Central memory CD4-positive, alpha-beta T cell (primary cell): ENCODE results near the gene MCFD2.

ENCODE experiments used
- DNase-seq: peaks from one replicate; pipeline ENCODE4 v3.0.0; 2022
- total RNA-seq, 3 experiments: gene quantifications; one replicate each; lab custom pipeline; 2026; lab: John Stamatoyannopoulos, UW

MCFD2 gene
- total RNA-seq: 35.1 to 101 (median 98.3) reads per million in 3 experiments

- no peak for DNase-seq
Observed at GRCh38 chr2:46915281-46915810, at the start of gene MCFD2. MCFD2 (minus strand) TSS chr2:46915806; CDS start chr2:46909171, 6,635 bp downstream.

GRCh38 chr2:46964835-46965560, 49.4 kb upstream of the MCFD2 start:
- no peak for DNase-seq

DNA sequence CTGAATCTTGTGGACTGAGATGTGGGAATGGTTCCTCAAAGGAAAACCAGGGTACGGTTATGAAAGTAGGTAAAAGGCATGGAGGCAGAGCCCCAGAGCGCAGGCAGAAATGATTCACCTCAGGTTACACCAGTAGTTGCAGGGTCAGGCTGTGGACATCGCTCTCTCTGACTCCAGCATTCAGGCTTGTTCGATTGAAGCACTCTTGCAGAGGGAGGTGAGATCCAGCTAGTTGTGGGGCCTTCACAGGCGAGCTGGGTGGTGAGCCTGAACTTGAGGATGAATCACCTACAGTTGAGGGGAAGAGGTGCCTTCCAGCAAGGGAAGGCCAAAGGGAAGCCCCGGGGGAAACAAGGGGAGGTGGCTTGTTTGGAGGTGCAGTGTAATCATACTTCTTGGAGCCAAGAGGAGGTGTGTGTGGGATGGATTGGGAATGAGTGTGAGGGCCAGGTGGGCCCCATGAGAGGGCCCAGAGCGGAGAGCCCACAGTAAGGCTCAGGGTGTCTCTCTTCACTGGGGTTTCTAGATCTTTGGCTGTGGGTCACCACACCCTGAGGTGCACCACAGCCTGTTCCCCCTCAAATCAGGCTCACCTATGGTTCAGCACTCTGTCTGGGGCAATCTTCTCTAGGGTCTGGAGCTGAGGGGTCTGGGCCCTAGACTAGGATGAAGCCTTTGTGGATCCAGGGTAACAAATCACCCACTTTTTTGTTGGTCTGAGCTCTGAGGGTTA, 48.5 kb upstream of the MCFD2 start:
- no peak for DNase-seq

DNA sequence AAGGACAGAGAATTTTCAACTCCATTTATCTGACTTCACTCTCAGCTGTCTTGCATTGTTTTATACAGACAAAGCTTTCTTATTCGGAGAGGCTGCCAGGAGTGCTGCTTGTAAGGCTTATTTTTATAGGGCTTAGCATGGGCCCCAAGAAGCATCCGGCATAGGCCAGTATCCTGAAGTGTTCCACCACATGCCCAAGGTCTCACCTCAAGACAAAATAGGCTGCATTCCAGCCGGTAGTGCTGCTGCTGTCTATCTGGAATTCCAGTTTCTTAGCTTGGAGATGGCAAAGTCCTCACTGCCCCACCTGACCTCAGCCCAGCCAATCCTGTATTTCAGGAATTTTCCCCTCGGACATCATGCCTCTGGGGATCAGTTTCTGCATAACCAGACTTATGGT, 47.6 kb upstream of the MCFD2 start:
- DNase-seq: no peak

GRCh38 chr2:46962751-46963150, 47.1 kb upstream of the MCFD2 start:
- no peak for DNase-seq

DNA sequence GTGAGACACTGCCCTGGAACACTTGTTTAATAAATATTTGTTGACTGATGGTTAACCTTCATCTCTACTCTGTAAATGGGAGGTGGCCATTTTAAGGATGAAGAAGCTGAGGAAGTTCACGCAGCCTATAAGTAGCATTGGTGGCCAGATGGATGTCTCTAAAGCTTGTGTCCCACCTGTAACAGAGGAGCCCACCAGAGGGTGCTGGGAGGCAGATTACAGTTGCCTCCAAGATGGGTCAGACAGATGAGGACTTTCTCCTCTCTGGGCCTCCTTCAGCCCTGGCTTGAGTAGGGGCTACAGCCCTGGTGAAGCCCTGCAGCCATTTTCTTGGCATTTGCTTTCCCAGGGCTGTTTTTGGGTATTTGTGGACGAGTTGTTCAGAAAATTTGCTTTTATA, 45.0 kb upstream of the MCFD2 start:
- DNase-seq: no peak

DNA sequence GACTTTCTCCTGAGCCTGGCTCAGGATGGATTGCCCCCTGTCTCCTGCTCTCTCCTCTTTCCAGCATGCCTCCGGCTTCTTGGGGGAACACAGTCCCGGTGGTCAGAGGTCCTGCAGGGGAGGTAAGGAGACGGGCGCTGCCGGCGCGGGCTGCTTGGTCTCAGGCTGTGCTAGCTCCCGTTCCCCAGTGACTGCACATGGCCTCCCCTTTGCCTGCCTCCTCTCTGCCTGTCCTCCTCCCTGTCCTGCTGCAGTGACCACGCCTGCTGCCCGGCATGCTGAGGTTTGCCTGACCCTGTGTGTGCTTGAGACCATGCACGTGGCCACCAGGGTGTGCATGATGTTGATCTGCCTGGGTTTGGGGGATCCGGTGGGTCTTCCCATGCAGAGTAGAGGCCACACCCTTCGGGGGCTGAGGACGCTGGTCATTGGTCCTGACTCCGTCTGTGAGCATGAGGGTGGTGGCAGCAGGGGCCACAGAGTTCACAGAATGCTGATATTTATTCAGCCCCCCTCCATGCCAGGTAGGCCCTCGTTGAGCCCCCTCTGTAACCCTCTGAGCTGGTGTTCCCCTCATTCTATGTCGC, 42.9 kb upstream of the MCFD2 start:
- DNase-seq: no peak

GRCh38 chr2:46956981-46957531, 41.5 kb upstream of the MCFD2 start:
- DNase-seq: no peak

- DNase-seq: no peak
Observed at GRCh38 chr2:46955764-46956163, 40.2 kb upstream of the MCFD2 start.

GRCh38 chr2:46954951-46955571, 39.5 kb upstream of the MCFD2 start:
- no peak for DNase-seq

DNA sequence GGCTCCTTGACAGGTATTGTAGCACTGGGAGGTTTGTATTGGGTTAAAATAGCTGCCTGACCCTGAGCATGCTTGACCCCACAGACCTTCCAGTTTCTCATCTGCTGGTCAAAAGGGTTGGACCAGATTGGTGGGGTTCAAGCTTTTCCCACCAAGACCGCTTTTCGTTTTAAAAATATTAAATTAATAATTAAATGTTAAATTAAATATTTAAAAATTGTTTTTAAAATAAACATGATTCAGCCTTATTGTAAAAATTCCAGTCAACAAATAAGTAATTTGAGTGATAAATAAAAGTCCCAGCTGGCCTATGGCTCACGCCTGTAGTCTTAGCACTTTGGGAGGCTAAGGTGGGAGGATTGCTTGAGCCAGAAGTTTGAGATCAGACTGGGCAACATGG, 36.6 kb upstream of the MCFD2 start:
- no peak for DNase-seq

DNA sequence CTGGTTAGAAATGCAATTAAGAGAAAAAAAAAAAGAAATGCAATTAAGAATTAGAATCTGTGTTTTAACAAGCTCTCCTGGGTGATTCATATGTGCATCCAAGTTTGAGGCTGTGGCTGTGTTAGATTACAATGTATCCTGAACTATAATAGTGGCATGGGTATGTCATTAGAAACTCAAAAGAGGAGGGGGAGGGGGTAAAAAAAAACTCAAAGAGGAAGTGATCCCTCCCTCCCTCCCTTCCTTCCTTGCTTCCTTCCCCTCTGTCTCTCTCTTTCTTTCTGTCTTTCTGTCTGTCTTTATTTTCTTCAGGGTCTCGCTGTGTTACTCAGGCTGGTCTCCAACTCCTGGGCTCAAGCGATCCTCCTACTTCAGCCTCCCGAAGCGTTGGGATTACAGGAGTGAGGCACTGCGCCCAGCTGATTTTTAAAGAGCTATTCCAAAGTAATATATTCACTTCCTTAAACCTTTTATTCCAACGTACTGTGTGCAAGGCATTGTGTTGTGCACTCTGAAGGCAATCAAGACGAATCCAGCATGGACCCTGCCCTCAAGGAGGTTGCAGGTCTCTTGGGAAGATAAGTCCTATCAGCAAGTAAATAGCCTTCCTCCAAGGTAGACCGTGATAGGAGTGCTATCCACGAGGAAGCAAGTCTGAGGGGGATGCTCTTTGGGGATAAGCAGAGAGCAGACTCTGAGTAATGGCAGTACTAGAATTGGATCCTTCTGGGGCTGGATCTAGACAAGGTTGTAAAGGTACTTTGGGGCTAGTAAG, 35.9 kb upstream of the MCFD2 start:
- DNase-seq: no peak

DNA sequence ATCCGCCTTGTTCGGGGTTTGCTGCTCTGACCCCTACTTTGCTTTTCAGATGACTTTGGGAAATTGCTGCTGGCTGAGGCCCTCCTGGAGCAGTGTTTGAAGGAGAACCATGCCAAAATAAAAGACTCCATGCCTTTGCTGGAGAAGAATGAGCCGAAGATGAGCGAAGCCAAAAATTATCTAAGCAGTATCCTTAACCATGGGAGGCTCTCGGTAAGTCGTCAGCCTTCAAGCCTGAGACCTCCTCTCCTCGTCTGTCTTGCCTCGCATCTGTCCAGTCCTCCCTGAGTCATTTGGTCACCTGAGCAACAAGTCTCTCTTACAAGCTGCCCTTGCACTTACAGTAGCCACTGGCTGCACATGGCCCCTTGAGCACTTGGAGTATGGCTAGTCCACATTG, 34.7 kb upstream of the MCFD2 start:
- DNase-seq: no peak

- no peak for DNase-seq
Observed at GRCh38 chr2:46947841-46948240, 32.2 kb upstream of the MCFD2 start.

DNA sequence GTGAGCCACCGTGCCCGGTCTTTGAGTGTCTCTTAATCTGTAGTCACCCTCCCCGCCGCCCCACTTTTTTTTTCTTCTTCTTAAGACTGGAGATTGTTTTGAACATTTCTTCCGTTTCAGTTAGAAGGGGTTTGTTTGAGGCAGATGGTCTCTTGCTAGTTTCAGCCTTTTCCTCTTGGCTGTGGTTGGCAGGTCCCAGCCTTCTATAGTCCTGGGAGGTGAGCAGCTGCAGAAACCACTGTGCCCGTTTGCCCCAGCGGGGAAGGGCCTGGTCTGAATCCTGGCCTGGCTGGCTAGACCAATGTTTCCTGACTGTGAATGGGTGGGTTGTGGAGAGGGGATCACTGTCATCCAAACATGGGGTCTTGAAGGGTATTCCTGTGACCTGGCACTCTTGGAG, 30.1 kb upstream of the MCFD2 start:
- no peak for DNase-seq

DNA sequence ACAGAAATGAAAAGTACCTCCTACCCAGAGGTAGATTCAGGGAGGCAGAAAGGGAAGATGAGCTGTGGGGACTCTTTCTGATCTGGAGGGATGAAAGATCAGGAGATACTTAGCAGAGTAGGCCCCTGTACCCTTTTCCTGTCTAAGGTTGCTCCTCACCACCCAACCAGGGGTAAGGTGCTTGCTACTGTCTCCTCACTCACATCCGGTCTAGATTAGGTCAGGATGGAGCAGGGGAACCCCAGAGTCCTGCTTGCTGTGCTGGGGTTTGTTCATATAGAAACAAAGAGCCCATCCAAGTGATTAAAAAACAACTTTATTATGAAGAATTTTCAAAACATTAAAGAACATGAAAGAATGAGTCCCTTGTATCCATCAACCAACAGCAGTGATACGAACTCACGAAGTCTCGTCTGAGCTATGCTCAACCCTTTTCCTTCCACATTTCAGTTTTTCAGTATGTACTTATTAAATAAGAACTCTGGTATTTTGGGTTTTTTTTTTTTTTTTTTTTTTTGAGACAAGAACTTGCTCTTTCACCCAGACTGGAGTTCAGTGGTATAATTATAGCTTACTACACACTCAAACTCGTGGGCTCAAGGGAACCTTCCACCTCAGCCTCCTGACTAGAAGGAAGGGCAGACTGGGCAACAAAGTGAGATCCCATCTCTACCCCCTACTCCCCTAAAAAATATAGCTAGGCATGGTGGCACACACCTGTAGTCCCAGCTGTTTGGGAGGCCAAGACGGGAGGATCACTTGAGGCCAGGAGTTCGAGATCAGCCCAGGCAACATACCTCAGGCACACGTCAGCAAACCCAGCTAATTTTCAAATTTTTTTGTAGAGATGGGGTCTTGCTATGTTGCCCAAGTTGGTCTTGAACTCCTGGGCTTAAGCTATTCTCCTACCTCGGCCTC, 28.5 kb upstream of the MCFD2 start:
- peak; percentile 82 for DNase-seq

DNA sequence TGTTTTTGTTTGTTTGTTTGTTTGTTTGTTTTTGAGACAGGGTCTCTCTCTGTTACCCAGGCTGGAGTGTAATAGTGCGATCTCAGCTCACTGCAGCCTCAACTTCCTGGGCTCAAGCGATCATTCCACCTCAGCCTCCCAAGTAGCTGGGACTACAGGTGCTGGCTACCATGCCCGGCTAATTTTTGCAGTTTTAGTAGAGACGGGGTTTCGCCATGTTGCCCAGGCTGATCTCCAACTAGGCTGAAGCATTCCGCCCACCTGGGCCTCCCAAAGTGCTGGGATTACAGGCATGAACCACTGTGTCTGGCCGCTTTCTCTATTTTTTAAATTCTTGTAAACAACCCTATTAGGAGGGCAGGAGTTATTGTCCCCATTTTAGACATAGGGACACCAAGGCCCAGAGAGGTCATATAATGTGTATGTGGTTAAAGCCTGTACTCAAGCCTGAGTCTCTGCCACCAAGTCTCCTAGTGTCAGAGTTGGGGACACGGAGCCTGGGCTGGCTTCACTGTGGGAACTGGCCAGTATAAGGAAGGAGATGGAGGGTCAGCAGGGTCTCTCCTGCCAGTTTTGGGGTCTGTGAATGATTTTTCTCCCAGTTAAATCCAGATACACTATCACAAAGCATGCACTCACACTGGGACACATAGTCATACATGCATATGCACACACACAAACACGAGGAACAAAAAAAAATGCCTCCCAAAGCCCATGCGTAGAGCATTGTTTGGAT, 27.5 kb upstream of the MCFD2 start:
- DNase-seq: no peak

- peak; percentile 82 for DNase-seq
Observed at GRCh38 chr2:46942143-46942526, 26.5 kb upstream of the MCFD2 start.

DNA sequence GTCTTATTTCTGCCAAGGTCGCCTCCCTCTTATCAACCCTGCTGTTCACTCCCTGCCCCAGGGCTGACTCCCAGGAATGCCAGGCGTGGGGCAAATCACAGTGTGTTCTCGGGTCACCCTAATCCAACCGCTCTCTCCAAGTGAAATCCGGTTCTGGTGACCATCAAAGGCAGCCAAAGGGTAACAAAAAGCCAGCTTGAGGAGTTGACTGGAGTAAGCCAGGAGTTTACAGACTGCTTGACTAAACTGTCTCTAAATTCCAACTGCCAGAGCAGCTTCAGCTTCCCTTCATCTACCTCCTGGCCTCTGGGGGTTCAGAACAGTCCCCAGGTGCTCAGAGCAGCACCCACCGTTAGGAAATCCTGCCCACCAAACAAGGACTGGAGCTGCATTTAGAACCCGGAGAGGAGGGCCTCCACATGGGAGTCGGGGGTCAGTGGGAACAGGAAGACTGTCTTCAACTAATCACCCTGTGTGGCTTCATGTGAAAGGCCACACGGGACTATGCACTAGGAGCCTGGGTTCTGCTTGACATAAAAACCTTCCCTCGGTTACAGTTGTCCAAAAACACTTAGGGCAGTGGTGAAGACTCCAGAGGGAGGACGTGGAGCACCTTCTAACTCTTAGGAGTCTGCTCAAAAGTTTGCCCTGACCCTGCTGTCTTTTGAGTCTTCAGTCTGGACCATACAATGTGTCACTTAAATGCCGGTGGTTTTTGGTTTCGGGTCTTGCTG, 24.2 kb upstream of the MCFD2 start:
- no peak for DNase-seq
